ENCODE measurements around the gene CD274. TPM values are rescaled to one million over a fixed set of nuclear protein-coding genes. Genes with fewer than 3 reads are reported as not detected.
A peak's percentile ranks its signal among the peaks of the same experiment; 100 is the strongest.

CD274 gene
- total and polyA plus RNA-seq, 10 of the 15 experiments (the other 5 are each of a cell fraction or from before 2014, with no cell fraction given), result 9.4 to 128 (median 24.6) TPM

DNA sequence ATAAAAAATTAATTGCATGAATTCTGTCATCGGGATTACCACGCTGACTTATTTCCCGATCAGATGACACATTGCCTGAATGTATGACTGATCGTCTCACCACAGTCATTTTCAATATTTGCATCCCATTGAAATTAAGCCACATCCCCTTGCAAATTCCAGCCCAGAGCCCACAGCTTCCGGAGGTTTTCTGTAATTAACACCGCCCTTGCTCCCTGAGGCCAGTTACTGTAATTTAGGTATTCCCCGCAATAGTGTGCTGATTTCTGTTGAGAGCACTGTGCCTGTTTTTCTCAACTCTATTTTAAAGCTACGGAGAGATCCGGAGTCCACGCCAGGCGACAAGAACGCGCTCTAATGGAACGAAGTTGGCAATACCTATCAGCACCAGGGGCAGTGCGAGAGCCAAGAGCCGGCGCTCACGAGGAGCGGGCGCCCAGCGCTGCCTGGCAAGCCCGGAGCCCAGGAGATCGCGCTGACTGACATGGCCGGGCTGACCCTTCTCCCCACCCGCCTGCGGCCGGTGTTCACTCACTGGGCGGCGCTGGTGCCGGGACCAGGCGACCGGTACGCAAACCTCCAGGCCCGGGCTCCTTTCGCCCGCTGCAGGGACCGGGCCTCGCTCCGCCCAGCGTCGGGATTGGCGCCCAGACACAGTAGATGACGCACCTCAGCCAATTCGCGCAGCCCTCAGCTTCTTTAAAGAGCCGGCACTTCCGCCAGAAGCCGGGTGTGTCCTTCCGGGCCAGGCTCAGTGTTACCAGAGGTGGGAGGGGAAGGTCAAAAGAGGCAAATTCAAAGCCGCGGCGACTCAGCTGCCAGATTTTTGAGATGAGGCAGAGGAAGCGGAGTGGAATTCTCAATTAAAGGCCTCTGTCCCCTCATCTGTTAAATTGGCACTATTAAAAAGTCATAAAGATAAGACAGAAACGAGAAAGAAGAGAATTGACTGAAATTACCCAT is 12.8 kb upstream of the CD274 start, which contains the start of gene PLGRKT (continued):
- peak; percentile 97 for TF ChIP-seq PML (IDR thresholded peaks at IDR 0.05; ENCODE audit: low read length)
- TF ChIP-seq TCF12 (IDR thresholded peaks at IDR 0.05; ENCODE audit: low read depth, low read length), result no peak
- TF ChIP-seq IRF4 (IDR thresholded peaks at IDR 0.05; ENCODE audit: low read depth, low read length), result no peak
- no peak for TF ChIP-seq ZNF217 (IDR thresholded peaks at IDR 0.05)
- TF ChIP-seq IKZF2 (IDR thresholded peaks at IDR 0.05), result peak; percentile 61 to 79
- TF ChIP-seq, protein P1, sequence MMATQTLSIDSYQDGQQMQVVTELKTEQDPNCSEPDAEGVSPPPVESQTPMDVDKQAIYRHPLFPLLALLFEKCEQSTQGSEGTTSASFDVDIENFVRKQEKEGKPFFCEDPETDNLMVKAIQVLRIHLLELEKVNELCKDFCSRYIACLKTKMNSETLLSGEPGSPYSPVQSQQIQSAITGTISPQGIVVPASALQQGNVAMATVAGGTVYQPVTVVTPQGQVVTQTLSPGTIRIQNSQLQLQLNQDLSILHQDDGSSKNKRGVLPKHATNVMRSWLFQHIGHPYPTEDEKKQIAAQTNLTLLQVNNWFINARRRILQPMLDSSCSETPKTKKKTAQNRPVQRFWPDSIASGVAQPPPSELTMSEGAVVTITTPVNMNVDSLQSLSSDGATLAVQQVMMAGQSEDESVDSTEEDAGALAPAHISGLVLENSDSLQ (IDR thresholded peaks at IDR 0.05), result peak; percentile 88
- TF ChIP-seq SUPT20H (IDR thresholded peaks at IDR 0.05; ENCODE audit: borderline replicate concordance, control insufficient read depth, low read depth, low read length), result no peak
- 0 out of 2 replicates have a peak, but pooled peaks have one; percentile 25 for TF ChIP-seq SMARCA5 (IDR thresholded peaks at IDR 0.05)
- peak; percentile 69 for TF ChIP-seq ATF2 (IDR thresholded peaks at IDR 0.05; ENCODE audit: low read length)
- TF ChIP-seq MTA3 (IDR thresholded peaks at IDR 0.05; ENCODE audit: borderline replicate concordance, low read length), result no peak; the same call in 1 of the 2 replicates
- TF ChIP-seq ZZZ3 (IDR thresholded peaks at IDR 0.05; ENCODE audit: control insufficient read depth, insufficient read length, low read depth), result no peak
- no peak for TF ChIP-seq HDAC2 (IDR thresholded peaks at IDR 0.05)
- TF ChIP-seq POU2F2 (IDR thresholded peaks at IDR 0.05; ENCODE audit: borderline replicate concordance, low read depth, low read length), result peak; percentile 92
- TF ChIP-seq LARP7 (IDR thresholded peaks at IDR 0.05), result peak; percentile 85
- TF ChIP-seq BRCA1 (IDR thresholded peaks at IDR 0.05; ENCODE audit: low read depth, low read length), result no peak
- no peak for TF ChIP-seq ZNF274 (IDR thresholded peaks at IDR 0.05; ENCODE audit: insufficient read depth, insufficient read length)
- no peak for TF ChIP-seq KDM1A (IDR thresholded peaks at IDR 0.05; ENCODE audit: borderline replicate concordance)
- TF ChIP-seq HDAC6 (IDR thresholded peaks at IDR 0.05; ENCODE audit: unreplicated experiment), result peak; percentile 46
- no peak for TF ChIP-seq CHD4 (IDR thresholded peaks at IDR 0.05)
- no peak for TF ChIP-seq NR2C2 (IDR thresholded peaks at IDR 0.05; ENCODE audit: borderline replicate concordance, control insufficient read depth, insufficient read length, low read depth)
- TF ChIP-seq, protein P2, sequence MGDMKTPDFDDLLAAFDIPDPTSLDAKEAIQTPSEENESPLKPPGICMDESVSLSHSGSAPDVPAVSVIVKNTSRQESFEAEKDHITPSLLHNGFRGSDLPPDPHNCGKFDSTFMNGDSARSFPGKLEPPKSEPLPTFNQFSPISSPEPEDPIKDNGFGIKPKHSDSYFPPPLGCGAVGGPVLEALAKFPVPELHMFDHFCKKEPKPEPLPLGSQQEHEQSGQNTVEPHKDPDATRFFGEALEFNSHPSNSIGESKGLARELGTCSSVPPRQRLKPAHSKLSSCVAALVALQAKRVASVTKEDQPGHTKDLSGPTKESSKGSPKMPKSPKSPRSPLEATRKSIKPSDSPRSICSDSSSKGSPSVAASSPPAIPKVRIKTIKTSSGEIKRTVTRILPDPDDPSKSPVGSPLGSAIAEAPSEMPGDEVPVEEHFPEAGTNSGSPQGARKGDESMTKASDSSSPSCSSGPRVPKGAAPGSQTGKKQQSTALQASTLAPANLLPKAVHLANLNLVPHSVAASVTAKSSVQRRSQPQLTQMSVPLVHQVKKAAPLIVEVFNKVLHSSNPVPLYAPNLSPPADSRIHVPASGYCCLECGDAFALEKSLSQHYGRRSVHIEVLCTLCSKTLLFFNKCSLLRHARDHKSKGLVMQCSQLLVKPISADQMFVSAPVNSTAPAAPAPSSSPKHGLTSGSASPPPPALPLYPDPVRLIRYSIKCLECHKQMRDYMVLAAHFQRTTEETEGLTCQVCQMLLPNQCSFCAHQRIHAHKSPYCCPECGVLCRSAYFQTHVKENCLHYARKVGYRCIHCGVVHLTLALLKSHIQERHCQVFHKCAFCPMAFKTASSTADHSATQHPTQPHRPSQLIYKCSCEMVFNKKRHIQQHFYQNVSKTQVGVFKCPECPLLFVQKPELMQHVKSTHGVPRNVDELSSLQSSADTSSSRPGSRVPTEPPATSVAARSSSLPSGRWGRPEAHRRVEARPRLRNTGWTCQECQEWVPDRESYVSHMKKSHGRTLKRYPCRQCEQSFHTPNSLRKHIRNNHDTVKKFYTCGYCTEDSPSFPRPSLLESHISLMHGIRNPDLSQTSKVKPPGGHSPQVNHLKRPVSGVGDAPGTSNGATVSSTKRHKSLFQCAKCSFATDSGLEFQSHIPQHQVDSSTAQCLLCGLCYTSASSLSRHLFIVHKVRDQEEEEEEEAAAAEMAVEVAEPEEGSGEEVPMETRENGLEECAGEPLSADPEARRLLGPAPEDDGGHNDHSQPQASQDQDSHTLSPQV (IDR thresholded peaks at IDR 0.05), result no peak
- TF ChIP-seq CREM (IDR thresholded peaks at IDR 0.05; ENCODE audit: low read depth), result peak; percentile 74; the same call in 1 of the 2 replicates

All from GM12878 (cell line).